Mesendoderm (in vitro differentiated cells): ENCODE measurements around the gene KCTD13.

Source experiments
- DNase-seq: peaks from one replicate; pipeline ENCODE4 v3.0.0; 2013
- H2AK5ac ChIP-seq: 2 replicates; pipeline ENCODE4 v1.6.1; 2013; ENCODE audit warnings: low read length, inconsistent platforms
- H2BK120ac ChIP-seq: 2 replicates; pipeline ENCODE4 v1.6.1; 2013; ENCODE audit warnings: low read depth, mild to moderate bottlenecking, low read length, moderate library complexity, mixed read lengths
- H2BK15ac ChIP-seq: replicated peaks from 2 replicates; pipeline ENCODE4 v1.6.1; 2013; ENCODE audit warnings: low read depth, mild to moderate bottlenecking, moderate library complexity
- H2BK5ac ChIP-seq: 2 replicates; pipeline ENCODE4 v1.6.1; 2013; ENCODE audit warnings: low read length, inconsistent platforms
- H3K18ac ChIP-seq: 2 replicates; pipeline ENCODE4 v1.6.1; 2013; ENCODE audit warnings: mild to moderate bottlenecking, low read length, mixed read lengths
- H3K23ac ChIP-seq: one replicate; pipeline ENCODE4 v1.6.1; 2013; ENCODE audit warnings: low read length
- H3K27ac ChIP-seq: 2 replicates; pipeline ENCODE4 v1.5.1; 2013; ENCODE audit warnings: low read depth, mild to moderate bottlenecking, inconsistent platforms, low read length, moderate library complexity
- H3K27me3 ChIP-seq: 2 replicates; pipeline ENCODE4 v1.6.1; 2013; ENCODE audit warnings: low read length, control low read depth, mild to moderate bottlenecking, inconsistent platforms; ENCODE audit not compliant: insufficient read depth, poor library complexity
- H3K36me3 ChIP-seq: 2 replicates; pipeline ENCODE4 v1.6.1; 2013; ENCODE audit warnings: low read length, inconsistent platforms; ENCODE audit not compliant: control insufficient read depth, insufficient read depth
- H3K4ac ChIP-seq: one replicate; pipeline ENCODE4 v1.6.1; 2013; ENCODE audit warnings: low read depth, mild to moderate bottlenecking, low read length, moderate library complexity
- H3K4me1 ChIP-seq: 2 replicates; pipeline ENCODE4 v1.6.1; 2013; ENCODE audit warnings: low read depth, low read length, inconsistent platforms; ENCODE audit not compliant: control insufficient read depth
- H3K4me2 ChIP-seq: 2 replicates; pipeline ENCODE4 v1.6.1; 2013; ENCODE audit warnings: low read length
- H3K4me3 ChIP-seq: 2 replicates; pipeline ENCODE4 v1.5.1; 2013; ENCODE audit warnings: mild to moderate bottlenecking, low read length
- H3K56ac ChIP-seq: one replicate; pipeline ENCODE4 v1.6.1; 2013; ENCODE audit warnings: low read length
- H3K79me1 ChIP-seq: 2 replicates; pipeline ENCODE4 v1.6.1; 2013; ENCODE audit warnings: low read length, inconsistent platforms
- H3K79me2 ChIP-seq: 2 replicates; pipeline ENCODE4 v1.6.1; 2013; ENCODE audit warnings: mild to moderate bottlenecking, low read length; ENCODE audit not compliant: control insufficient read depth, insufficient read depth
- H3K9ac ChIP-seq: 2 replicates; pipeline ENCODE4 v1.6.1; 2013; ENCODE audit warnings: low read length, inconsistent platforms
- H4K5ac ChIP-seq: one replicate; pipeline ENCODE4 v1.6.1; 2013; ENCODE audit warnings: low read length
- H4K8ac ChIP-seq: one replicate; pipeline ENCODE4 v1.6.1; 2013; ENCODE audit warnings: low read depth, mild to moderate bottlenecking, control low read depth, low read length, moderate library complexity
- WGBS: extraction: QIAGEN DNeasy Blood & Tissue Kit; methylation state at CpG from one replicate; pipeline ENCODE4 v1.1.7; 2013; ENCODE audit warnings: low lambda C conversion rate, missing lambda C conversion rate; ENCODE audit not compliant: insufficient coverage; ENCODE audit errors: extremely low coverage; 5-methylcytosine and 5-hydroxymethylcytosine counted together

KCTD13 gene

DNA sequence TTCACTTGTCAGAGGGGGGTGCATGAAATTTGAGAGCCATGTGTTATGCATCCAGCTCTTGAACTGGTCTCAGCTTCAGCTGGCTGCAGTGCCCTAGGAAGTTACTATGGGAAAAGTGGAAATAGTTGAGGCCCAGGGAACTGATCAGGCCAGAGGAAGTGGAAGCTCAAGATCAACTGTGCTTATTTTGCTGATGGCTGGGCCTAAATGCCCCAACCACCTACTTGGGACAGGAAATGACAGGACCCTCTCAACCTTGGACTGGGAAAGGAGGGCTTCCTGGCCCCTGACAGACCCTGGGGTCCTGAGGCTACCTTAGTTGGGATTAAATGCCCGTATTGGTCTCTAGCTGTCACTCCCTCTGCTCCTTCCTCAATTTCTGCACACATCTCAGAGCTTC lies 46.5 kb upstream of the KCTD13 start:
- DNase-seq: no peak
- no peak overlapping the region for H2BK5ac ChIP-seq
- H3K27ac ChIP-seq: no peak overlapping the region
- H3K79me1 ChIP-seq: peaks cover 21% of the 10 kb centered on the region
- no peak overlapping the region for H3K9ac ChIP-seq
- peaks cover 12% of the 10 kb centered on the region for H3K4me1 ChIP-seq
- no peak overlapping the region for H3K4me3 ChIP-seq
- no peaks in the 10 kb centered on the region for H3K27me3 ChIP-seq
- H4K8ac ChIP-seq: no peak overlapping the region
- H2BK15ac ChIP-seq: no peak overlapping the region
- H2BK120ac ChIP-seq: no peak overlapping the region
- peaks cover 28% of the 10 kb centered on the region for H3K79me2 ChIP-seq
- no peak overlapping the region for H4K5ac ChIP-seq
- H3K4ac ChIP-seq: no peak overlapping the region
- H3K23ac ChIP-seq: no peak overlapping the region
- WGBS: no CpG with 5 or more reads among the region's 1 CpG
- H2AK5ac ChIP-seq: no peak overlapping the region
- H3K36me3 ChIP-seq: no peaks in the 10 kb centered on the region
- no peak overlapping the region for H3K56ac ChIP-seq
- H3K18ac ChIP-seq: no peak overlapping the region
- no peak overlapping the region for H3K4me2 ChIP-seq

DNA sequence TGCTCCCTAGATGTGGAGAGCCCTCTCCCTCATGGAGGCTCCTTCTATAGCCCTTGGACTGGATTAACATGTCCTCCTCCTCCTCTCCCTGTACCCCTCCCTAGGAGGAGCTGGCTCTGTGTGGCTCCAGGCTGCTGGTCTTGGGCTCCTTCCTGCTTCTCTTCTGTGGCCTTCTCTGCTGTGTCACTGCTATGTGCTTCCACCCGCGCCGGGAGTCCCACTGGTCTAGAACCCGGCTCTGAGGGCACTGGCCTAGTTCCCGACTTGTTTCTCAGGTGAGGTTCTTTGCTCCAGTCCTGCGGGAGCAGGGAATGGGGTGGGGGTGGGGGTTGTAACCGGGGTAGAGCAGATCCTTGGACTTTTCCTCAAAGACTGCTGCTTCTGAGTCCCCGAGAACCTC lies 45.3 kb upstream of the KCTD13 start:
- Histone ChIP-seq H3K4ac (no peak overlapping the region), H3K23ac (no peak overlapping the region), H3K36me3 (no peaks in the 10 kb centered on the region), H3K27ac (no peak overlapping the region), H2BK5ac (no peak overlapping the region), H3K27me3 (no peaks in the 10 kb centered on the region), H2AK5ac (no peak overlapping the region), H4K8ac (no peak overlapping the region), H3K4me1 (peaks cover 11% of the 10 kb centered on the region), H3K56ac (no peak overlapping the region), H3K79me1 (peaks cover 13% of the 10 kb centered on the region), H3K18ac (no peak overlapping the region), H3K4me2 (no peak overlapping the region), H3K9ac (no peak overlapping the region), H2BK120ac (no peak overlapping the region), H3K79me2 (peaks cover 17% of the 10 kb centered on the region), H2BK15ac (no peak overlapping the region), H3K4me3 (no peak overlapping the region), H4K5ac (no peak overlapping the region)
- WGBS: no CpG with 5 or more reads among the region's 8 CpGs
- DNase-seq: no peak

GRCh38 chr16:29968205-29968604 lies 42.2 kb upstream of the KCTD13 start:
- Histone ChIP-seq H2BK120ac (no peak overlapping the region), H2BK5ac (no peak overlapping the region), H3K4me3 (no peak overlapping the region), H2BK15ac (no peak overlapping the region), H3K4me2 (no peak overlapping the region), H3K56ac (no peak overlapping the region), H3K79me1 (no peaks in the 10 kb centered on the region), H3K36me3 (no peaks in the 10 kb centered on the region), H3K18ac (no peak overlapping the region), H2AK5ac (no peak overlapping the region), H3K9ac (no peak overlapping the region), H3K27ac (no peak overlapping the region), H4K8ac (no peak overlapping the region), H4K5ac (no peak overlapping the region), H3K4ac (no peak overlapping the region), H3K4me1 (no peaks in the 10 kb centered on the region), H3K23ac (no peak overlapping the region), H3K27me3 (no peaks in the 10 kb centered on the region), H3K79me2 (no peaks in the 10 kb centered on the region)
- WGBS: no CpG with 5 or more reads among the region's 4 CpGs
- no peak for DNase-seq

DNA sequence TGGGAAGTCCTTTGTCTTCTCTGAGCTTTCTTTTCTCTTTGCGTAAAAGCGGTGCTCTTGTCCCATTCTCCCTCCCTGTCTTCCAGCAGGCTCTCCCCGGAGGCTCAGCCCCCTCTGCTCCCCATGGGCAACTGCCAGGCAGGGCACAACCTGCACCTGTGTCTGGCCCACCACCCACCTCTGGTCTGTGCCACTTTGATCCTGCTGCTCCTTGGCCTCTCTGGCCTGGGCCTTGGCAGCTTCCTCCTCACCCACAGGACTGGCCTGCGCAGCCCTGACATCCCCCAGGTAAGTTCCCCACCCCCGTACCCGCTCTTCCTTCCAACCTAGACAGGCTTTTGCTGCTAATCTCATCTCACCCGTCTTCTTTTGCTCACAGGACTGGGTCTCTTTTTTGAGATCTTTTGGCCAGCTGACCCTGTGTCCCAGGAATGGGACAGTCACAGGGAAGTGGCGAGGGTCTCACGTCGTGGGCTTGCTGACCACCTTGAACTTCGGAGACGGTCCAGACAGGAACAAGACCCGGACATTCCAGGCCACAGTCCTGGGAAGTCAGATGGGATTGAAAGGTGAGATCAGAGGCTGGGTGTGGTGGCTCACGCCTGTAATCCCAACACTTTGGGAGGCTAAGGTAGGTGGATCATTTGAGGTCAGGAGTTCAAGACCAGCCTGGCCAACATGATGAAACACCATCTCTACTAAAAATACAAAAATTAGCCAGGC lies 37.2 kb upstream of the KCTD13 start:
- Histone ChIP-seq H3K79me1 (no peaks in the 10 kb centered on the region), H3K36me3 (no peaks in the 10 kb centered on the region), H2AK5ac (no peak overlapping the region), H4K5ac (no peak overlapping the region), H3K4me2 (no peak overlapping the region), H3K23ac (no peak overlapping the region), H3K18ac (no peak overlapping the region), H3K4me1 (peaks cover 5% of the 10 kb centered on the region), H3K56ac (peak overlapping the region; percentile 53), H3K9ac (peak overlapping the region; percentile 86), H2BK120ac (no peak overlapping the region), H3K4me3 (no peak overlapping the region), H2BK5ac (no peak overlapping the region), H4K8ac (no peak overlapping the region), H3K79me2 (no peaks in the 10 kb centered on the region), H3K4ac (no peak overlapping the region), H3K27ac (no peak overlapping the region), H3K27me3 (no peaks in the 10 kb centered on the region), H2BK15ac (no peak overlapping the region)
- DNase-seq: no peak
- WGBS: no CpG with 5 or more reads among the region's 14 CpGs

DNA sequence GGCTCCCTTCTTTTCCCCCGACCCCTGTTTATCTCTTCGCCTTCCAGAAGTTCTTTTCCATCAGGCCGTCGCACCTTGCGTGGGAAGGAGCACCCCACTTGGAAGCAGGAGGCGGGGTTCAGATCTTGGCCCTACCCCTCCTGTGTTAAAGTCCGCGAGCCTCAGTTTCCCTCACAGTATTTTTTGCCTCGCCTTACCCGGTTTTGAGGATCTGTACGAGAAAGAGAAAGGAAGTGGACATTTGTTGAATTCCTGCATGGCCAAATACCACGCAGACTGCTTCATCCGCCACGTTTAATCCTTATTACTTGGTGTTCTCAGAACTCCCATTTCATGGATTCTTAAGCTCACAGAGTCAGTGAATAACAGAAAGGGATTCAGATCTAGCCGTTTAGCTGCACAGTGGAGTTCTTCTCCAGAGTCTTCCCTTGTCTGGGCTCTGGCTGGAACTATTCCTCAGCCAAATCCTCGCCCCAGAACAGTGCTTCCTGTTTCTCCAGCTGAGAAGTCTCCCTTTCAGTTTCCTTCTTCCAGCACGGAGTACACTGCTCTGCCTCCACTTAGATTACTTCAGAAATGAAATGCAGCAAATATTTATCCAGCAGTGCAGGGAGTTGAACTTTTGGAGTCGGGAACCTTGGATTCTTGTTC lies 36.4 kb upstream of the KCTD13 start:
- Histone ChIP-seq H3K4me2 (peak overlapping the region; percentile 94), H3K9ac (peak overlapping the region; percentile 86), H3K56ac (peak overlapping the region; percentile 90), H3K4me1 (peaks cover 5% of the 10 kb centered on the region), H3K23ac (peak overlapping the region; percentile 73), H3K36me3 (no peaks in the 10 kb centered on the region), H3K4me3 (peak overlapping the region; percentile 52), H3K18ac (peak overlapping the region; percentile 41), H3K79me2 (no peaks in the 10 kb centered on the region), H2AK5ac (peak overlapping the region; percentile 45), H3K4ac (peak overlapping the region; percentile 58), H2BK120ac (no peak overlapping the region), H4K5ac (no peak overlapping the region), H3K27ac (no peak overlapping the region), H2BK5ac (no peak overlapping the region), H3K79me1 (no peaks in the 10 kb centered on the region), H2BK15ac (no peak overlapping the region), H3K27me3 (no peaks in the 10 kb centered on the region), H4K8ac (peak overlapping the region; percentile 98)
- no CpG with 5 or more reads among the region's 18 CpGs for WGBS
- DNase-seq: no peak
